Peyer's patch (tissue), 4 donors: ENCODE data around the gene PGBD1.

Experiments used
- POLR2A ChIP-seq, 2 donors: fragments of 450-650 bp; IDR thresholded peaks; one replicate each; pipeline ENCODE4 v1.5.1; 2017; ENCODE audit warnings: antibody characterized with exemption in 2 of 2, mild to moderate bottlenecking in 2 of 2, moderate library complexity in 2 of 2
- TF ChIP-seq, protein P1 (sequence below), 6 experiments: fragments of 450-650 bp in 4 of 6; fragments of 200-600 bp in 2 of 6; sonication (generic) in 1 of 6; IDR thresholded peaks; one replicate each; pipeline ENCODE4 v1.5.1; 2017 to 2019; ENCODE audit warnings: antibody characterized with exemption in 6 of 6, mild to moderate bottlenecking in 3 of 6, moderate library complexity in 1 of 6

DNA sequence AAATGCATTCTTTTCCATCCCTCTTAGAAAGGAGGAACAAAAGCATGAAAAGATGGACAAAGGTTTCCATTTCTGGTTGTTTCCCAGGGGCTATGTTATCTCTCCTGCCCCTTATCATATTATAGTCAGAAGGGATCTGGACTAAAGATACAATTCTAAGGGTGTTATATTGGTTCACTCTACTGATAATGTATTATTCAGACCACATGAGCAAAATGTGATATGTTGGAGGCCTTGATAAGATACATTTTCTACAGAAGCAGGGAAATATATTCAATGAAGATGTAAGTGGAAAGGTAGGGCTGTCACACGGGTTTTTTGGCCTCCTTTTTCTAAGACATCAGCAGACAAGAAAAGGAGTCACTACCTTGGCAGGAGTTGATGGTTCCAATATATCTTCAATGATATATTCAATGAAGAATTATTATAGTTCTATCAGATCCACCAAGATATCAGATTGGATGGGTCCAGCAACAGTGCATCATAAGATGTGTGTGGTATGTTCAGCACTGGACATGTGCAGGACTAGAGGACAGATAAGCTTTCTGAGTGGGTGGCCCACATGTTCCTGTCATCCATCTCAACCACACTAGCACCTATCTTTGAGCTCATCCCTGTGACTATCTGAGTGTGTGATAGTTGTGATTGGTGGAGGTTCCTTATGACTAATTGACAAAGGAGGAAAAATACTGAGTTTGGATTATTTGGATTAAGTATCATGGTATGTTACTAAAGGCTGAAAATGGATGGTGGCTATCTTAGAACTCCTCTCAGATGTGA, 62.7 kb downstream of the PGBD1 start:
- TF ChIP-seq, protein P1, sequence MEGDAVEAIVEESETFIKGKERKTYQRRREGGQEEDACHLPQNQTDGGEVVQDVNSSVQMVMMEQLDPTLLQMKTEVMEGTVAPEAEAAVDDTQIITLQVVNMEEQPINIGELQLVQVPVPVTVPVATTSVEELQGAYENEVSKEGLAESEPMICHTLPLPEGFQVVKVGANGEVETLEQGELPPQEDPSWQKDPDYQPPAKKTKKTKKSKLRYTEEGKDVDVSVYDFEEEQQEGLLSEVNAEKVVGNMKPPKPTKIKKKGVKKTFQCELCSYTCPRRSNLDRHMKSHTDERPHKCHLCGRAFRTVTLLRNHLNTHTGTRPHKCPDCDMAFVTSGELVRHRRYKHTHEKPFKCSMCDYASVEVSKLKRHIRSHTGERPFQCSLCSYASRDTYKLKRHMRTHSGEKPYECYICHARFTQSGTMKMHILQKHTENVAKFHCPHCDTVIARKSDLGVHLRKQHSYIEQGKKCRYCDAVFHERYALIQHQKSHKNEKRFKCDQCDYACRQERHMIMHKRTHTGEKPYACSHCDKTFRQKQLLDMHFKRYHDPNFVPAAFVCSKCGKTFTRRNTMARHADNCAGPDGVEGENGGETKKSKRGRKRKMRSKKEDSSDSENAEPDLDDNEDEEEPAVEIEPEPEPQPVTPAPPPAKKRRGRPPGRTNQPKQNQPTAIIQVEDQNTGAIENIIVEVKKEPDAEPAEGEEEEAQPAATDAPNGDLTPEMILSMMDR (IDR thresholded peaks at IDR 0.05) = no peak
- no peak for TF ChIP-seq POLR2A (IDR thresholded peaks at IDR 0.05)
